Osteoblast (primary cell): Measurements from ENCODE around the gene EPAS1. TPM values are rescaled to one million over a fixed set of nuclear protein-coding genes. Genes with fewer than 3 reads are reported as not detected.

Experiments
- DNase-seq: peaks from one replicate; pipeline ENCODE4 v3.0.0; 2011; ENCODE audit warnings: low spot score, mixed read lengths; ENCODE audit not compliant: insufficient read length; ENCODE audit errors: missing footprints
- H2AFZ ChIP-seq: 2 replicates; pipeline ENCODE4 v1.6.0; 2011; ENCODE audit warnings: mild to moderate bottlenecking, low read length
- H3K27ac ChIP-seq: 2 replicates; pipeline ENCODE4 v1.5.1; 2011; ENCODE audit warnings: mild to moderate bottlenecking, low read depth, low read length, moderate library complexity
- H3K27me3 ChIP-seq: 2 replicates; pipeline ENCODE4 v1.6.0; 2012; ENCODE audit warnings: mild to moderate bottlenecking, control low read depth, inconsistent platforms, low read length, moderate library complexity; ENCODE audit not compliant: insufficient read depth
- H3K36me3 ChIP-seq: 2 replicates; pipeline ENCODE4 v1.5.1; 2011; ENCODE audit warnings: mild to moderate bottlenecking, low read length, control low read depth, moderate library complexity; ENCODE audit not compliant: insufficient read depth
- H3K4me1 ChIP-seq: 2 replicates; pipeline ENCODE4 v1.5.1; 2011; ENCODE audit warnings: mild to moderate bottlenecking, low read length, control low read depth, moderate library complexity; ENCODE audit not compliant: insufficient read depth
- H3K4me2 ChIP-seq: 2 replicates; pipeline ENCODE4 v1.6.0; 2011; ENCODE audit warnings: mild to moderate bottlenecking, low read length; ENCODE audit not compliant: insufficient read depth
- H3K4me3 ChIP-seq: fragments of 200-600 bp; sonication (generic); 3 replicates; pipeline ENCODE4 v1.5.1; 2012; ENCODE audit warnings: mild to moderate bottlenecking, low read length, inconsistent platforms; ENCODE audit not compliant: insufficient read depth
- H3K79me2 ChIP-seq: 2 replicates; pipeline ENCODE4 v1.6.0; 2012; ENCODE audit warnings: mild to moderate bottlenecking, low read length, control low read depth, inconsistent platforms; ENCODE audit not compliant: insufficient read depth
- H3K9me3 ChIP-seq: 2 replicates; pipeline ENCODE4 v1.5.1; 2011; ENCODE audit warnings: low read depth, low read length, control low read depth
- H4K20me1 ChIP-seq: 2 replicates; pipeline ENCODE4 v1.6.0; 2012; ENCODE audit warnings: mild to moderate bottlenecking, low read length, control low read depth; ENCODE audit not compliant: insufficient read depth
- CTCF ChIP-seq: IDR thresholded peaks from 2 replicates; pipeline ENCODE4 v1.5.1; 2011; ENCODE audit warnings: mild to moderate bottlenecking, low read depth, low read length, moderate library complexity; ENCODE audit errors: extremely low read depth
- total RNA-seq: library from RNA; depleted of rRNA; stranded (reverse); fragments of >200 nt; gene quantifications from 2 replicates; pipeline ENCODE4 v1.2.3, GENCODE V29; 2012

EPAS1 gene
- total RNA-seq, 1 donor = 260 TPM

- H3K27me3 ChIP-seq = no peaks in the 10 kb centered on the region
- H3K4me1 ChIP-seq = peaks cover 42% of the 10 kb centered on the region
- peaks cover 90% of the 10 kb centered on the region for H3K79me2 ChIP-seq
- H3K4me3 ChIP-seq = no peak overlapping the region
- H2AFZ ChIP-seq = no peak overlapping the region
- no peaks in the 10 kb centered on the region for H3K9me3 ChIP-seq
- H3K36me3 ChIP-seq = no peaks in the 10 kb centered on the region
- H4K20me1 ChIP-seq = peaks cover 3% of the 10 kb centered on the region
- H3K27ac ChIP-seq = peak overlapping the region; percentile 6
- DNase-seq = no peak
- no peak for TF ChIP-seq CTCF
- H3K4me2 ChIP-seq = no peak overlapping the region
Measured at GRCh38 chr2:46325182-46325928, 28.1 kb downstream of the EPAS1 start.

GRCh38 chr2:46326231-46326980 lies 29.2 kb downstream of the EPAS1 start:
- H4K20me1 ChIP-seq = peaks cover 3% of the 10 kb centered on the region
- H3K9me3 ChIP-seq = no peaks in the 10 kb centered on the region
- no peak for TF ChIP-seq CTCF
- no peak for DNase-seq
- no peak overlapping the region for H3K4me3 ChIP-seq
- no peaks in the 10 kb centered on the region for H3K36me3 ChIP-seq
- H3K4me2 ChIP-seq = no peak overlapping the region
- peaks cover 90% of the 10 kb centered on the region for H3K79me2 ChIP-seq
- H3K27me3 ChIP-seq = no peaks in the 10 kb centered on the region
- H2AFZ ChIP-seq = no peak overlapping the region
- H3K4me1 ChIP-seq = peaks cover 47% of the 10 kb centered on the region
- peak overlapping the region; percentile 6 for H3K27ac ChIP-seq

- Histone ChIP-seq H3K4me1 (peaks cover 59% of the 10 kb centered on the region), H3K4me2 (no peak overlapping the region), H3K27me3 (no peaks in the 10 kb centered on the region), H2AFZ (no peak overlapping the region), H3K4me3 (no peak overlapping the region), H3K36me3 (no peaks in the 10 kb centered on the region), H3K9me3 (no peaks in the 10 kb centered on the region), H4K20me1 (peaks cover 3% of the 10 kb centered on the region), H3K79me2 (peaks cover 90% of the 10 kb centered on the region), H3K27ac (no peak overlapping the region)
- no peak for DNase-seq
- TF ChIP-seq CTCF = peak; percentile 13
Measured at GRCh38 chr2:46327627-46328026, 30.4 kb downstream of the EPAS1 start.

- H3K79me2 ChIP-seq = peaks cover 90% of the 10 kb centered on the region
- peaks cover 65% of the 10 kb centered on the region for H3K4me1 ChIP-seq
Measured at GRCh38 chr2:46328291-46328690, 31.1 kb downstream of the EPAS1 start.

More at GRCh38 chr2:46328291-46328690, 31.1 kb downstream of the EPAS1 start:
- Histone ChIP-seq H2AFZ (no peak overlapping the region), H3K4me2 (no peak overlapping the region), H3K9me3 (no peaks in the 10 kb centered on the region), H3K27ac (peak overlapping the region; percentile 7), H3K27me3 (no peaks in the 10 kb centered on the region), H4K20me1 (peaks cover 3% of the 10 kb centered on the region), H3K36me3 (no peaks in the 10 kb centered on the region), H3K4me3 (no peak overlapping the region)
- no peak for TF ChIP-seq CTCF
- DNase-seq = no peak
